Measurements from ENCODE around the gene MEIS1. TPM values are rescaled to one million over a fixed set of nuclear protein-coding genes. Genes with fewer than 3 reads are reported as not detected.

MEIS1 gene
- total and polyA plus RNA-seq, 2 donors (not counting 1 experiment from before 2014, with no cell fraction given), result 48.3 to 139 TPM

- H4K20me1 ChIP-seq (ENCODE audit: control insufficient read depth, extremely low read depth, insufficient read depth, low read length), result no peaks in the 10 kb centered on the region
- H3K27me3 ChIP-seq (ENCODE audit: control insufficient read depth, insufficient read depth, low read length), result no peaks in the 10 kb centered on the region
- no peak overlapping the region for H3K9ac ChIP-seq (ENCODE audit: insufficient read depth, low read length)
- H3K4me3 ChIP-seq (replicated peaks in 1 of 4; ENCODE audit: control extremely low read depth in 1 of 4, insufficient read depth in 1 of 4, low read depth in 3 of 4, low read length in 4 of 4), result no peak overlapping the region
- TF ChIP-seq EZH2 (IDR thresholded peaks at IDR 0.05; ENCODE audit: low read length, missing control alignments), result no peak
- no peak for TF ChIP-seq CTCF (conservative IDR thresholded peaks at IDR 0.05 in 1 of 2, IDR thresholded peaks at IDR 0.05 in 1 of 2; ENCODE audit: low read depth in 1 of 2, low read length in 2 of 2)
- no peak for DNase-seq (ENCODE audit: low read depth in 2 of 2)
- H3K79me2 ChIP-seq (ENCODE audit: control insufficient read depth, insufficient read depth, low read length), result peaks cover 38% of the 10 kb centered on the region
- H3K9me3 ChIP-seq (ENCODE audit: control insufficient read depth, insufficient read depth, low read depth, low read length), result no peaks in the 10 kb centered on the region
- H3K4me1 ChIP-seq (ENCODE audit: control insufficient read depth, extremely low read depth, insufficient read depth, low read length), result no peaks in the 10 kb centered on the region
- H3K36me3 ChIP-seq (ENCODE audit: control insufficient read depth, insufficient read depth, low read length), result no peaks in the 10 kb centered on the region
- H3K27ac ChIP-seq (ENCODE audit: insufficient read depth, low read length), result no peak overlapping the region
- no peak overlapping the region for H3K4me2 ChIP-seq (ENCODE audit: extremely low read depth, insufficient read depth, low read length)
- H2AFZ ChIP-seq (ENCODE audit: low read length), result no peak overlapping the region
These were observed 86.5 kb downstream of the MEIS1 start for GRCh38 chr2:66521291-66521922.

GRCh38 chr2:66522611-66523376 lies 87.9 kb downstream of the MEIS1 start:
- no peak for DNase-seq (ENCODE audit: low read depth in 2 of 2)
- TF ChIP-seq CTCF (conservative IDR thresholded peaks at IDR 0.05 in 1 of 2, IDR thresholded peaks at IDR 0.05 in 1 of 2; ENCODE audit: low read depth in 1 of 2, low read length in 2 of 2) (no peak), EZH2 (IDR thresholded peaks at IDR 0.05; ENCODE audit: low read length, missing control alignments) (no peak)
- no peak overlapping the region for H3K4me3 ChIP-seq (replicated peaks in 1 of 4; ENCODE audit: control extremely low read depth in 1 of 4, insufficient read depth in 1 of 4, low read depth in 3 of 4, low read length in 4 of 4)
- no peaks in the 10 kb centered on the region for H3K4me1 ChIP-seq (ENCODE audit: control insufficient read depth, extremely low read depth, insufficient read depth, low read length)
- no peak overlapping the region for H3K4me2 ChIP-seq (ENCODE audit: extremely low read depth, insufficient read depth, low read length)
- H3K9ac ChIP-seq (ENCODE audit: insufficient read depth, low read length), result no peak overlapping the region
- no peaks in the 10 kb centered on the region for H4K20me1 ChIP-seq (ENCODE audit: control insufficient read depth, extremely low read depth, insufficient read depth, low read length)
- no peaks in the 10 kb centered on the region for H3K9me3 ChIP-seq (ENCODE audit: control insufficient read depth, insufficient read depth, low read depth, low read length)
- no peak overlapping the region for H3K27ac ChIP-seq (ENCODE audit: insufficient read depth, low read length)
- peaks cover 27% of the 10 kb centered on the region for H3K79me2 ChIP-seq (ENCODE audit: control insufficient read depth, insufficient read depth, low read length)
- H2AFZ ChIP-seq (ENCODE audit: low read length), result no peak overlapping the region
- H3K36me3 ChIP-seq (ENCODE audit: control insufficient read depth, insufficient read depth, low read length), result no peaks in the 10 kb centered on the region
- H3K27me3 ChIP-seq (ENCODE audit: control insufficient read depth, insufficient read depth, low read length), result no peaks in the 10 kb centered on the region

- H4K20me1 ChIP-seq (ENCODE audit: control insufficient read depth, extremely low read depth, insufficient read depth, low read length), result no peaks in the 10 kb centered on the region
- H3K36me3 ChIP-seq (ENCODE audit: control insufficient read depth, insufficient read depth, low read length), result no peaks in the 10 kb centered on the region
- TF ChIP-seq CTCF (conservative IDR thresholded peaks at IDR 0.05 in 1 of 2, IDR thresholded peaks at IDR 0.05 in 1 of 2; ENCODE audit: low read depth in 1 of 2, low read length in 2 of 2), result no peak
- TF ChIP-seq EZH2 (IDR thresholded peaks at IDR 0.05; ENCODE audit: low read length, missing control alignments), result no peak
- H3K4me3 ChIP-seq (replicated peaks in 1 of 4; ENCODE audit: control extremely low read depth in 1 of 4, insufficient read depth in 1 of 4, low read depth in 3 of 4, low read length in 4 of 4), result no peak overlapping the region
- H3K4me1 ChIP-seq (ENCODE audit: control insufficient read depth, extremely low read depth, insufficient read depth, low read length), result no peaks in the 10 kb centered on the region
- no peak overlapping the region for H3K4me2 ChIP-seq (ENCODE audit: extremely low read depth, insufficient read depth, low read length)
- H3K27ac ChIP-seq (ENCODE audit: insufficient read depth, low read length), result no peak overlapping the region
- no peaks in the 10 kb centered on the region for H3K9me3 ChIP-seq (ENCODE audit: control insufficient read depth, insufficient read depth, low read depth, low read length)
- peaks cover 24% of the 10 kb centered on the region for H3K79me2 ChIP-seq (ENCODE audit: control insufficient read depth, insufficient read depth, low read length)
- H3K27me3 ChIP-seq (ENCODE audit: control insufficient read depth, insufficient read depth, low read length), result no peaks in the 10 kb centered on the region
- DNase-seq (ENCODE audit: low read depth in 2 of 2), result no peak
- H3K9ac ChIP-seq (ENCODE audit: insufficient read depth, low read length), result no peak overlapping the region
- no peak overlapping the region for H2AFZ ChIP-seq (ENCODE audit: low read length)
These were observed 88.5 kb downstream of the MEIS1 start for GRCh38 chr2:66523377-66523969.
